Activated naive CD4-positive, alpha-beta T cell treated with anti-CD3 and anti-CD28 coated beads, Interleukin-2, amount 50 U/mL, for 16 hours (primary cell): Measurements from ENCODE around the gene BMF.
"Not testable (repeated sequence)": the region's sequence is repeated elsewhere in the genome, so short reads cannot be mapped to it uniquely, and the experiment has no call there.

Experiments
- DNase-seq: peaks from one replicate; pipeline ENCODE4 v3.0.0-alpha.2; 2020

BMF gene

GRCh38 chr15:40087068-40087810 lies 21.4 kb downstream of the BMF start:
- DNase-seq, result no peak

DNA sequence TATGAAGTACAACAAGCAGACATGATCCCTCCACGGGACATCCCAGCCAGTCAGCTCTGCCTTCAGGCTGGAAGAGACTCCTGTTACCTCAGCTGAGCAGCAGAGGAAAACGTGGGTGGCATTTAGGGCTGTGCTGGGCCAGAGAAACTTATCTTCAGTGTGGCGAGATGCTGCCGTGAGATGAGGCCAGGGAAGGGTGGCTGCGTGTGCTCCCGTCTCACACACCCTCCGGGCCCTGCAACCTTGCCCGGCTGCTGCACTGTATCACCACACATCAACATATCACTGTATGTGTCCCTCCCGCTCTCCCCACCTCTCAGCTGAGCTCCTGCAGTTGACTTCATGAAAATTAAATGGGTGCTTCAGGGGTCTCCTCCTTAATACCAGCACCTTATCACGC lies 23.4 kb downstream of the BMF start:
- DNase-seq, result no peak

GRCh38 chr15:40084650-40085049 lies 24.0 kb downstream of the BMF start:
- DNase-seq, result no peak

DNA sequence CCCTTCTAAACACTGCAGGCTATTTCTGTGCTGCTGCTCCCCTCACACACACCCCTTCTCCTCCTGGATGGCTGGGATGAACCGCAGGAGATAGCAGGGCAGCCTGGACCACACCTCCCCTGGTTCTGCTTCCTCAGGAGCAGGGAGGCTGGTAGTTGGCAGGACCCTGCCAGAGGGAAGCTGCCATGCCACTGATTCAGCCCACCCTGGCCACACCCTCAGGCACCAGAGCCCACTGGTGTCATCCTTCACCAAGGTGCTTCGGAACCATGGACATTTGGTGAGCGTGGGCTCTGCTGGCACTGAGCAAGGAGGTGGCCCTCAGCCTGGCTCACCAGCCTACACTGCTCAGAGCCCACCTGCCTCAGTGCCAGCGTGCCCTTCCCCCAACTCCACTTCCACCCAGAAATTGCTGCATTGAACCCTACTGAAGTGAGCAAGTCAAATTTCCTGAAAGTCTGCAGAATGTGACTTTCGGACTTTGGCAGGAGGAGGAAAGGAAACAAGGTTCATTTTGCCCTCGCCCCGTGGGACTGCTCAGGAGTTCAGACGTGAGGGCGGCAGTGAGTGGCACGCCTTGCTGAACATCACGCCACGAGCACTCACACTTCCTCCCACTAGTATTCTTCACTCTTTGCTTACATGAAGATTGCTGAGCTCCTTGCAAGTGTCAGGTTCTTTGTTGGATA lies 26.3 kb downstream of the BMF start:
- no peak for DNase-seq

DNA sequence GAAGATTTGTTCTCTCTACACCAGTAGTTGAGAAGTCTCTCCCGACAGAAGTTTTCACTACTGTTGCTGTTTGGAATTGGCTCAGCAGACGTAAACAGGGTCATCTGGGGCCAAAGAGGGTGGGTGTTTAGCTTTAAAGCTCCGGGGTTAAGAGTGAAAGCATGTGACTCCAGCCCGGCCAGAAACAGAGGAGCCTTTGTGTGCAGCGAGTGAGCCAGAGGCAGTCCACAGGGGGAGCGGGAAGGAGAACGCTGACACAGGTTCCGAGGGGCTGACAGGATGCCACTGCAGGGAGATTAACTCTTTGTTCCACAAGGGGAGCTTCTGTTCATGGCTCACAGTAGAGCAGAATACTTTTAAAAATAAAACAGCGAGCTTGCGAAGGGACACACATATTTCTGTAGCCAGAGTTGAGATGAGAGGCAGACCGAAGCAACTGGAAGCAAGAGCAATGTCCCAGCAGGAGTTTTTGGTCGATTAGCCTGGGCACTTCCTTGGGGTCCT lies 26.9 kb downstream of the BMF start:
- no peak for DNase-seq

DNA sequence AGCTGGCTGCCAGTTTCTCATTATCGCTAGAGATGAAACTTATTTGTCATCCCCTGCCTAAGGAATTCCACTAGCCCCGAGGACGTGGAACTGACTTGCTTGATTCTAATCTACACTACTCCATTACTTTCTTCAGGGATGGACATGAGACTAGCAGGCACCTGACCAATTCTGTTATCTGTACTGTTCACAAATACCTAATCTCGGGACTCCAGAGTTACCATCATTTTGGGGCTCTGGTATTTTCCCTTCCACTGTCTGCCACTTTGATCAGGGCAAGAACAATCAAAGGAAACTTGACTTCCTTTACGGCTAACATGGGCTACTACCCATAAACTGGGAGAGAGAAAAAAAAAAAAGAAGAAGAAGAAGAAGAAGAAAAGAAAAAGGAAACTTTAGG lies 27.8 kb downstream of the BMF start:
- DNase-seq, result no peak

DNA sequence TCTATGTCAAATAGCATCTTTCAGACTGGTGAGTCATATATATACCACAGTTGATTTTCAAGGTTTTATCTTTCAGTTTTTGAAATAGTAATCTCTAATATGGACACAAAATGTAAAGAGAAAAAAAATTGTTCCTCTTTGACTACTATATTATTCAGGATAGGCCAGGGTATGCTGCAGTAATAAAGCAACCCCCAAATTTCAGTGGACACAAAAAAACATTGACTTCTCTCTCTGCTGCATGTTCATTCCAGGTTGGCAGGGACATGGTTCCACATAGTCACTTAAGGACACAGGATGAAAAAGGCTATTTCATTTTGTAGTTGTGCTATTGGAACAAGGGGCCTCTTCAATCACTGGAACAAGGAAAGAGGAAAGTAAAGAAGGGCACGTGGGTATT lies 28.6 kb downstream of the BMF start:
- DNase-seq, result no peak

- DNase-seq, result no peak
Observed at GRCh38 chr15:40079456-40079855, 29.2 kb downstream of the BMF start.

DNA sequence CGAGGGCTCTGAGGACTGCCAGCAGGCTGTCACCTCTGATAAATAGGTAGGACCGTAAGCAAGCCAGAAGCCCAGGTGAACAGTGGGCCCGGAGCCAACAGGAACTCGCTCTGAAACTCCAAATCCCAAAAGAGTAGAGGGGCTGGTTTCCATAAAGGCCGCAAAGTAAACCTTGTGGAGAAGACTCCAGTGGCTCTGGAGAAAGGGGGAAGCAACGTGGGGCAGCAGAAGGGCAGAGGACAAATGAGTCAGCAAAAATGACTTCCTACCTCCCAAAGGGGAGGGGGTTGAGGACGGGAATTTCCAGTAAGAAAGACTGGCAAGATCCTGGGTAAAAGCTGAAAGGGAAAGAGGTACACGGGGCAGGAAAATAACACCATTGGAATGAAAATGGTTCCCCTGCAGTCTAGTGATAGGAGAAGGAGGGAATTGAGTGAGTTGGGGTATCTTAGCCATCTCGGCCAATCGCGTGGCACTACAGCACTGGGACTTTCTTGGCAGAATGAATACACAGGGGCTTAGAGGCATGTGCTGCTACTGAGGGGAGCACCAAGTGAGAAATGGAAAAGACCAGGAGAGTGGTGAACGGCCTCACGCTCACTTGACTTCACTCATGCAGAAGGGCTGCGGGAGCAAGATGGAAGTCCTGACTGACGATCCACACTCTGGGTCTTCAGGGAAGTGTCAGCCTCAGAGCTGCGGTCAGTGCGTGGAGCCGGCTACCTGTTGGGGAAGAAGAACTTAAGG lies 33.2 kb downstream of the BMF start:
- DNase-seq, result no peak

DNA sequence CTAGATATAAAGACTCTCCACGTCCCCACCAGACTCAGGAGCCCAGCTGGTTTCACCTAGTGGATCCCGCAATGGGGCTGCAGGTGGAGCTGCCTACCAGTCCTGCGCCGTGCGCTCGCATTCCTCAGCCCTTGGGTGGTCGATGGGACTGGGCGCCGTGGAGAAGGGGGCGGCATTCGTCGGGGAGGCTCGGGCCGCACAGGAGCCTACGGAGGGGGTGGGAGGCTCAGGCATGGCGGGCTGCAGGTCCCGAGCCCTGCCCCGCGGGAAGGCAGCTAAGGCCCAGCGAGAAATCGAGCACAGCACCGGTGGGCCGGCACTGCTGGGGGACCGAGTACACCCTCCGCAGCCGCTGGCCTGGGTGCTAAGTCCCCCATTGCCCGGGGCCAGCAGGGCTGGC lies 34.0 kb downstream of the BMF start:
- not testable (repeated sequence) for DNase-seq

DNA sequence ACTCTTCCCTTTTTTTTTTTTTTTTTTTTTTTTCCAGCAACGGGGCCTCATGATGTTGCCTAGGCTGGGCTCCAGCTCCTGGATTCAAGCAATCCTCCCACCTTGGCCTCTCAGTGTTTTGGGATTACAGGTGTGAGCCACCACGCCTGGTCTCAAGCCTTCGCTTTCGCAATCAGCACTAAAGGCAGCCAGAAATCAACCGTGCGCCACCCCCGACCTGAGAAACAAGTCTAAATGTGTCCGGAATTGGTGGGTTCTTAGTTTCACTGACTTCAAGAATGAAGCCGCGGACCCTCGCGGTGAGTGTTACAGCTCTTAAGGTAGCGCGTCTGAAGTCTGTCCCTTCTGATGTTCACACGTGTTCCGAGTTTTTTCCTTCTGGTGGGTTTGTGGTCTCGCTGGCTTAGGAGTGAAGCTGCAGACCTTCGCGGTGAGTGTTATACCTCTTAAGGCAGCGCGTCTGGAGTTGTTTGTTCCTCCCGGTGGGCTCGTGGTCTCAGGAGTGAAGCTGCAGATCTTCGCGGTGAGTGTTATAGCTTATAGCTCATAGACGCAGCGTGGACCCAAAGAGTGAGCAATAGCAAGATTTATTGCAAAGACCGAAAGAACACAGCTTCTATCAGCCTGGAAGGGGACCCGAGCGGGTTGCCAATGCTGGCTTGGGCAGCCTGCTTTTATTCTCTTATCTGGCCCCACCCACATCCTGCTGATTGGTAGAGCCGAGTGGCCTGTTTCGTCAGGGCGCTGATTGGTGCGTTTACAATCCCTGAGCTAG lies 34.8 kb downstream of the BMF start:
- not testable (repeated sequence) for DNase-seq

DNA sequence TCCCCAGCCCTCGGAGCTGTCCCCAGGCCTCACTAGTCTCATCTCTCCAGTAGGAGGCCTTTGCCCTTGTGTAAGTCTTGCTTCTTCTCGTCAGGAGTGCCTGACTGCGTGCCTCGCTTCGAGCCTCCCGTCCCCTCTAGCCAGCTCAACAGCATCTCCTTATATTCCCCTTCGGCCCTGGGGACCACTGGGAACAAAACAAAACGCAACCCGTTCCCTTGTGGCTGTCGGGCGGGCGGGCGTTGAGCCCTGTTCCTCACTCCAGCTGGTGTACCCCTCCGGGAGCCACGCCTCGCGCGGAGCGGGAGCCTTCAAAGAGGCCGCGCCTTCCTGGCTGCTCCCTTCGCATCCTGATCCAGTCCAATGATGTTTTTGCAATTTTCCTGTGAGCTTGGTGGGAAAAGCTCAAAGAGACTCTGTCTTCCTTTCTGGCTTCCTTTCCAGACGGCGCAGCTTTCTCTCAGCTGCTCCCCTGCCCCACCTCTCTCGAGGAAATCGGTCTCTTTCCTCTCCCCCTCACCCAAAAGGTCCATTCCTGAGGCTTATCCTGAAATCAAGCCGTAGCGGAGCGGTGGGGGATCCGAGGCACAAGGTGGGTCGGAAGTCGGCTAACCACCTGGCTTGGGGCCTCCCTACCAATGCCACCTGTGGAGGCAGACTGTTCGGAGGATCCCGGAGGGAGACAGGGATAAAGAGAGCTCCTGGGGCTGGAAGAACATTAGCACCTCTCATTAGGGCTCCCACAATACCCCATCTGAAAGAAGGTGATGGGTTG lies 36.3 kb downstream of the BMF start:
- no peak for DNase-seq

DNA sequence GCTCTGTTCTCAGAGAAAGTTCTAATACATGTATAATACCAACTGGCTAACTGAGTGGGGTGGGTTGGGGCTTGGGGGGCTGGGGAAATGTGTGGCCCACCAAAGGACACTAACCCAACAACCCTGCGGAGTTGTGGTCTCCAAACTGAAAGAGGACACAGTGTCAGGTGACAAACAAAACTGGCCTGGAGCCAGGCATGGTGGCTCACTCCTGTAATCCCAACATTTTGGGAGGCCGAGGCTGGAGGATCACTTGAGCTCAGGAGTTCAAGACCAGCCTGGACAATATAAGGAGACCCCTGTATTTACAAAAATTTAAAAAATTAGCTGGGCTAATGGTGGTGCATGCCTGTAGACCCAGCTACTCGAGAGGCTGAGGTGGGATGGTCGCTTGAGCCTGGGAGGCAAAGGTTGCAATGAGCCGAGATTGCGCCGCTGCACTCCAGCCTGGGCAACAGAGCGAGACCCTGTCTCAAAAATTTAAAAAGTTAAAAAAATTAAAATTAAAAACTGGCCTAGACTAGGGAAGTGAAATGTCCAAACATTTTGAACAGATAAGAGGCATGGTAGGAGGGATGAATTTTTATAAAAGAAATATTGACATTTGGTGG lies 38.0 kb downstream of the BMF start:
- no peak for DNase-seq

GRCh38 chr15:40070166-40070557 lies 38.5 kb downstream of the BMF start:
- no peak for DNase-seq

GRCh38 chr15:40069178-40070165 lies 39.2 kb downstream of the BMF start:
- DNase-seq, result no peak

DNA sequence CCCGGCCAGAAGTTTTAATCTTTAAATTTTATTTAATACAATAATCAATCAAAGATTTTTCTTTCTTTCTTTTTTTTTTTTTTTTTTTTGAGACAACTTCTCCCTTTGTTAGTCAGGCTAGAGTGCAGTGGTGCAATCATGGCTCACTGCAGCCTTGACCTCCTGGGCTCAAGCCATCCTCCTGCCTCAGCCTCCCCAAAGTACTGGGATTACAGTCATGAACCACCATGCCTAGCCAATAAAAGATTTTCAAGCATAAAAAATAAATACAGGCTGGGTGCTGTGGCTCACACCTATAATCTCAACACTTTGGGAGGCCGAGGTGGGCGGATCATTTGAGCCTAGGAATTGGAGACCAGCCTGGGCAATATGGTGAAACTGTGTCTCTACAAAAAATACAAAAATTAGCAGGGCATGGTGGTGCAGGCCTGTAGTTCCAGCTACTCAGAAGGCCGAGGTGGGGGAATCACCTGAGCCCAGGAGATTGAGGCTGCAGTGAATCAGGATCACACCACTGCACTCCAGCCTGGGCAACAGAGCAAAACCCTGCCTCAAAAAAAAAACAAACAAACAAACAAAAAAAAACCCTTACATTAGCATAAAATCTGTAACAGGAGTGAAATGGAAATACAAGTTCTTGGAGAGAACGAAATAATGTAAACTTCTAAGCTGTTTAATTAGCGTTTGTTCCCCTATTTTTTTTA lies 40.6 kb downstream of the BMF start:
- no peak for DNase-seq

DNA sequence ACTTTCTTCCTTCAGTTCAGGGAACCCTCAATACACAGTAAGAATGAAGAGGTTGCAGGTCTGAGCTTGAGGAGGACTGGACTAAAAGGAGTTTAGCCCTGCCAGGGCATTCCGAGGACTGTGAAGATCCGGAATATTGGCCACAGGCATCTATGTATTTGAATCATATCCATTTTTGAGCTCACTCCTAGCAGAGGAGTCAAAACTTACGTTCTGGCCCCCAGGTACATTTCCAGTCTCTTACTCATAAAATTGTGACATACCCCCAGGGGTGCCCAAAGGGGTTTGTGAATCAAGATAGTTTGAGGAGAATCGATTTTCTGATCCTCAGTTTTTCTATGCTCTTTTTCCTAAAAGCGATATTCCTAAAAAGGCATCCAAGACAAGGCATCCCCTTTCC lies 42.1 kb downstream of the BMF start:
- DNase-seq, result no peak

GRCh38 chr15:40065166-40065565 lies 43.5 kb downstream of the BMF start:
- no peak for DNase-seq

GRCh38 chr15:40064231-40064894 lies 44.3 kb downstream of the BMF start:
- DNase-seq, result no peak
